ENCODE data around the gene ZFC3H1. TPM values are rescaled to one million over a fixed set of nuclear protein-coding genes. Genes with fewer than 3 reads are reported as not detected.
"Not testable (repeated sequence)": the region's sequence is repeated elsewhere in the genome, so short reads cannot be mapped to it uniquely, and the experiment has no call there.

The ZFC3H1 gene
- total RNA-seq, 1 donor from 2014 or later = 121 TPM

GRCh38 chr12:71581206-71581605 lies 82.4 kb downstream of the ZFC3H1 start:
- Histone ChIP-seq H3K4me3 (no peak overlapping the region), H3K4me1 (no peaks in the 10 kb centered on the region), H3K27ac (no peak overlapping the region), H3K9me3 (no peaks in the 10 kb centered on the region), H3K36me3 (no peaks in the 10 kb centered on the region), H3K27me3 (no peaks in the 10 kb centered on the region)
- TF ChIP-seq POLR2A (IDR thresholded peaks at IDR 0.05) (no peak), POLR2AphosphoS5 (IDR thresholded peaks at IDR 0.05; ENCODE audit: insufficient read depth in 1 of 2, low read depth in 1 of 2) (peak in 1 of 2 donors; percentile 52)
- intact Hi-C loops (cut with DNase I) = no loop called here
- DNase-seq (ENCODE audit: extremely low spot score in 2 of 2) = no peak

- Histone ChIP-seq H3K4me3 (no peak overlapping the region), H3K27ac (no peak overlapping the region), H3K4me1 (no peaks in the 10 kb centered on the region), H3K36me3 (no peaks in the 10 kb centered on the region), H3K27me3 (no peaks in the 10 kb centered on the region), H3K9me3 (no peaks in the 10 kb centered on the region)
- intact Hi-C loops (cut with DNase I) = no loop called here
- no peak for TF ChIP-seq POLR2A (IDR thresholded peaks at IDR 0.05)
- no peak for DNase-seq (ENCODE audit: extremely low spot score in 2 of 2)
Observed at GRCh38 chr12:71578694-71579258, 84.9 kb downstream of the ZFC3H1 start.

- TF ChIP-seq CTCF (IDR thresholded peaks at IDR 0.05) = no peak
- no peak for TF ChIP-seq POLR2A (IDR thresholded peaks at IDR 0.05)
- TF ChIP-seq POLR2AphosphoS5 (IDR thresholded peaks at IDR 0.05; ENCODE audit: insufficient read depth in 1 of 2, low read depth in 1 of 2) = no peak
- H3K27me3 ChIP-seq = no peaks in the 10 kb centered on the region
- H3K27ac ChIP-seq = no peak overlapping the region
- intact Hi-C loops (cut with DNase I) = no loop called here
- no peaks in the 10 kb centered on the region for H3K36me3 ChIP-seq
- H3K9me3 ChIP-seq = no peaks in the 10 kb centered on the region
- DNase-seq (ENCODE audit: extremely low spot score in 2 of 2) = no peak
- H3K4me1 ChIP-seq = no peaks in the 10 kb centered on the region
- no peak overlapping the region for H3K4me3 ChIP-seq
Observed at GRCh38 chr12:71576496-71576895, 87.2 kb downstream of the ZFC3H1 start.

GRCh38 chr12:71569885-71570284 lies 93.8 kb downstream of the ZFC3H1 start:
- DNase-seq (ENCODE audit: extremely low spot score in 2 of 2); H3K9me3 ChIP-seq; H3K4me3 ChIP-seq; H3K27me3 ChIP-seq; H3K4me1 ChIP-seq; intact Hi-C loops (cut with DNase I); H3K27ac ChIP-seq; H3K36me3 ChIP-seq: not testable (repeated sequence)

- intact Hi-C loops (cut with DNase I) = no loop called here
- no peak overlapping the region for H3K27ac ChIP-seq
- H3K4me3 ChIP-seq = no peak overlapping the region
- no peak for DNase-seq (ENCODE audit: extremely low spot score in 2 of 2)
- no peaks in the 10 kb centered on the region for H3K4me1 ChIP-seq
- H3K9me3 ChIP-seq = no peaks in the 10 kb centered on the region
- H3K27me3 ChIP-seq = no peaks in the 10 kb centered on the region
- no peak for TF ChIP-seq POLR2AphosphoS5 (IDR thresholded peaks at IDR 0.05; ENCODE audit: insufficient read depth in 1 of 2, low read depth in 1 of 2)
- no peak for TF ChIP-seq CTCF (IDR thresholded peaks at IDR 0.05)
- no peak for TF ChIP-seq POLR2A (IDR thresholded peaks at IDR 0.05)
- no peaks in the 10 kb centered on the region for H3K36me3 ChIP-seq
Observed at GRCh38 chr12:71567537-71567936, 96.1 kb downstream of the ZFC3H1 start.

GRCh38 chr12:71566655-71567054 lies 97.0 kb downstream of the ZFC3H1 start:
- Histone ChIP-seq H3K9me3 (no peaks in the 10 kb centered on the region), H3K27me3 (no peaks in the 10 kb centered on the region), H3K4me1 (no peaks in the 10 kb centered on the region), H3K4me3 (no peak overlapping the region), H3K27ac (no peak overlapping the region), H3K36me3 (no peaks in the 10 kb centered on the region)
- intact Hi-C loops (cut with DNase I) = no loop called here
- TF ChIP-seq CTCF (IDR thresholded peaks at IDR 0.05) = no peak
- TF ChIP-seq POLR2A (IDR thresholded peaks at IDR 0.05) = no peak
- TF ChIP-seq POLR2AphosphoS5 (IDR thresholded peaks at IDR 0.05; ENCODE audit: insufficient read depth in 1 of 2, low read depth in 1 of 2) = no peak
- DNase-seq (ENCODE audit: extremely low spot score in 2 of 2) = no peak
